Stimulated activated naive CD8-positive, alpha-beta T cell treated with anti-CD3 and anti-CD28 coated beads, Interleukin-15, Interleukin-2, amounts not matched to agents 100 U/mL and 50 U/mL, for 24 hours (primary cell): ENCODE data around the gene ERFL.

ENCODE experiments used
- ATAC-seq: fragments of 150-1000 bp; cut with Tn5 transposase; one replicate; pipeline ENCODE4 v1.10.0; 2021
- DNase-seq: peaks from one replicate; pipeline ENCODE4 v3.0.0; 2021

Gene ERFL

DNA sequence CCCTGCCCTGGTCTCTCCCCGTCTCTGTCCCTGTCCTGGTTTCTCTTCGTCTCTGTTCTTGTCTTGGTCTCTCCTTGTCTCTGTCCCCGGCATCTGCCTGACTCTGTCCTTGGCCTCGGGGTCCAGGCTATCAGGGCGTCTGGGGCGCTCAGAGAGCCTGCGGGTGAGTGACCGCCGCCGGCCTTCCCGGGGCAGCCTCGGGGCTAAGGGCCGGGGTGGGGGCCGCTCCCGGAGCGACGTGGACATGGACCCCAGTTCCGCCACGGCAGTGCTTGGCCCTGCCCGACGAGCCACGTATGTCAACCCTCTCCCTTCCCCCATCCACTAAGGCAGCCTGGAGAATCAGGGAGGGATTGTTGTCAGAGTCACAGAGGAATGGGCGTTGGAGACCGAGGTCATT lies 30.4 kb downstream of the ERFL start:
- ATAC-seq, result no peak

DNA sequence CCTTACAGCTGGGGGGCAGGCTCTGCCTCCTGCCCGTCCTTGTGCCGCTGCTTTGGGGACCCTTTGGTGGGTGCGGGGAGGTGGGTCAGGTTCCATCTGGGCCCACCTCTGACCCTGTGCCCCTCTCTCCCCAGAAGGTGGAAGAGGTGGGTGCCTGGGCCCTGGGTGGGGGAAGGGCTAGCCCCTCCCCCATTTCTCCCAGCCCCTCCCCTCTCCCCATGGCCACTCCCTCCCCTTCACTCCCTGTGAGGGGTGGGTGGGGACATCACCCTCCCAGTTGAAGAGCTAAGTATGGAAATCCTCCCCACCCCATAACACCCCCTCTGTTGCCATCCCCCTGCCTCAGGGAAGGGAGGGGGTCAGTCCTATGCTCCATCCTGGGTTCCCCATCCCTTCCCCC lies 31.1 kb downstream of the ERFL start:
- no peak for DNase-seq
- ATAC-seq, result no peak

More for the DNA sequence above, 30.4 kb downstream of the ERFL start:
- no peak for DNase-seq

DNA sequence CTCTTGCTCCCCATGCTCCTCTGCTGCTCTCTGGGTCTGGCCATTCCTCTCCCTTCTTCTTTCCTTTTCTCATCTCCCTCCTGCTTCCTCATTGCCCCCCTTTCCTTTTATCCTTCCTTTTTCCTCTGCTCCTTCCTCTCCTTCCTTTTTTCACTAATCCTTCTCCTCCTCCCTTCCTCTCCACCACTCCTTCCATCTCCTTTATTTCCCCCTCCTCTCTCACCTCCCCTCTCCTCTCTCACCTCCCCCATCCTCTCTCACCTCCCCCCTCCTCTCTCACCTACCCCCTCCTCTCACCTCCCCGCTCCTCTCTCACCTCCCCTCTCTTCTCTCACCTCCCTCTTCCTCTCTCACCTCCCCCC lies 31.7 kb downstream of the ERFL start:
- ATAC-seq, result no peak

DNA sequence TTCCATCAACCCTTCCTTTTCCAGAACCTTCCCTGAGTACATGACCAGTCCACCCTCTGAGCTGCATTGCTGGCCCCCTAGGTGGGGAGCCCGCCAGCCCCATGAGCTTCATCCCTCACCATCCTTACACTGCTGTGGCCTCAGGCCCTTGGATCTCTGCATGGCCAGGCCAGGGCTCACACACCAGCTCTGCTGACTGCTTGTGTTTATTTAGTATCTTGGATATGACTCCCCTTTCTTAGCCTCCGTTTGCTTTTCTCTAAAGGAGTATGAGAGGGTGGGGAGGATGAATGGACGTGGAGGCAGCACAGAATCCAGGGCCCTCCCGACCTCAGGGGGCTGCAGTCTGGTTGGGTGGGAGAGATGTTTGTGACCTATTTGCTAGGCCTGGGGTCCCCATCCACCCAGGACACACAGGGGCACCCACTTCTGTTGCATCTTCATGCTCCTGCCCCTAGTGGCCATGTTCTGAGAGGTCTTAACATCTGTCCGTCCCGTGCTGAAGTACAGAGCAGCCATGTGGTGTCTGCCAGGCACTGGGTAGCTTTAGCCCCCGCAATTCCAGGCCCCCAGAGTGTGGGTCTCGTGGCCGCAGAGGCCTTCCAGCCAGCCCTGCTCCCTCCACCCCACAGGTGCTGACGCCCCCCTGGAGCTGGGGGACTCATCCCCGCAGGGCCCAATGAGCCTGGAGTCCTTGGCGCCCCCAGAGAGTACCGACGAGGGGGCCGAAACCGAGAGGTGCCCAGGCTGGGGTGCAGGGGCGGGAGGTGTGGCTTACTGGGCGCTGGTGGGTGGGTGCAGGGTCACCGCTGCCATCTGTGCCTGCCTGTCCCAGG lies 32.3 kb downstream of the ERFL start:
- ATAC-seq (peak; percentile 64), DNase-seq (peak; percentile 43)

More for the DNA sequence above, 31.7 kb downstream of the ERFL start:
- DNase-seq, result no peak

DNA sequence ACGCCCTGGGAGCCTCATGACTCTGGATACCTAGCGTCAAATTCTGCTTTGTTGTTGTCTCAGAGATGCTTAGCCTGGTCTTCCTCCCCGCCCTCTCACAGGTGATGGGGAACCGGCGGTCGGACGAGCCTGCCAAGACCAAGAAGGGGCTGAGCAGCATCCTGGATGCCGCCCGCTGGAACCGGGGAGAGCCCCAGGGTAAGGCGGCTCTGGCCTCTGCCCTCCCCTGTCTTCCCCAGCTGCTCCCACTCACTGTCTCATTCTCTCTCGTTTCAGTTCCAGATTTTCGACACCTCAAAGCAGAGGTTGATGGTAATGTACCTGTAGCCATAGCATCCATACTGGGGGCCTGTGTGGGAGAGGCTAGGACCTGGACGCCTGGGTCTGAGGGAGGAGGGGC lies 33.9 kb downstream of the ERFL start:
- DNase-seq (no peak), ATAC-seq (no peak)

DNA sequence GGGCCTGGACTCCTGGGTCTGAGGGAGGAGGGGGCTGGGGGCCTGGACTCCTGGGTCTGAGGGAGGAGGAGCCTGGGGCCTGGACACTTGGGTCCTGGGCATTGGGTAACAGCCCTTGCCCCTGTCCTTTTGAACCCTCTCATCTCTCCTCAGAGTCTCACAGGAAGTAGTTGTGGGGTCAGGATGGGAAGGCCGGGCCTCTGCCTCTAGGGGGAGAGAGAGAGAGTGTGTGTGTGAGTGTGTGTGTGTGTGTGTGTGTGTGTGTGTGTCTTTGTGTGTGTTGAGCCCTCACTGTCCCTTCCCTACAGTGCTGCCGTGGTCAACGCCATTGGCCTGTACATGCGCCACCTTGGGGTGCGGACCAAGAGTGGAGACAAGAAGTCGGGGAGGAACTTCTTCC lies 34.4 kb downstream of the ERFL start:
- ATAC-seq, result peak; percentile 26
- DNase-seq, result no peak

DNA sequence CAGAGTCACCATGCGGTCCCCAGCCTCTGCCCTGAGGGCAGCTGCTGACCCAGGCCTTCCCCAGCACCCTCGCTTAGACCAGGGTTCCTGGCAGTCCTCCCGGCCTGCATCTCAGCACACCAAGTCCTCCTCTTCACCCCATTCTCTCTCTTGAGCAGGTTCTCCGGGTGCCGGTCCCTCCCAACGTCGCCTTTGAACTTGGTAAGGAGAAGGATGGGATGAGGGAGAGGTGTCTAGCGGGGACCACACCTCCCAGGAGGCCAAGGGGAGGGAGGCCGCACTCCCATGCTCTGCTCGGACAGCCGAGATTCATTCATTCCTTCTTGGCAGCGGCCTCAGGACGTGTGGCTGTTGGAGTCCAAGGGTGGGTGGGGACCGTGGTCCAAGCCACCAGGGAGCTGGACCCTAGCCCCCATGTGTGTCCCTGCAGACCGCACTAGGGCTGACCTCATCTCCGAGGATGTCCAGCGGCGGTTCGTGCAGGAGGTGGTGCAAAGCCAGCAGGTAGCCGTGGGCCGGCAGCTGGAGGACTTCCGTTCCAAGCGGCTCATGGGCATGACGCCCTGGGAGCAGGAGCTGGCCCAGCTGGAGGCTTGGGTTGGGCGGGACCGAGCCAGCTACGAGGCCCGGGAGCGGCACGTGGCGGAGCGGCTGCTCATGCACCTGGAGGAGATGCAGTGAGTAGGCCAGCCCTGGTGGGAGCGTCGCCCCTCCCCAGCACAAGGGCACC lies 35.9 kb downstream of the ERFL start:
- DNase-seq (no peak), ATAC-seq (no peak)

DNA sequence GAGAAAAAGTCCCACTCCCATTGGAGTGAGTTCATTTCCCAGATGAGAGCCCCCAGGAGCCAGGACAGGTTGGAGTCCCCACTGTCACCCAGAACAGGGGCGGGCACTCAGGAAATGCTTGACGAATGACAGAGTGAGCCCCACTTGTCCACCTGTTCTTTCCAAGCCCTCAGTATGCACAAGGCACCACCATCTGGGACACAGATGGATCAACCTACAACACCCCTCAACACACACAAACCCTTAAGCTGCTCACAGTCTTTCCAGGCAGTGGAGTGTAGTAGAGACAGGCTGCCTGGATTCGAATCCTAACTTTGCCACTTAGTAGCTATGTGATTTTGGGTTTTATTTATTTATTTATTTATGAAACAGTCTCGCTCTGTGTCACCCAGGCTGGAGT lies 37.3 kb downstream of the ERFL start:
- ATAC-seq (no peak), DNase-seq (no peak)

DNA sequence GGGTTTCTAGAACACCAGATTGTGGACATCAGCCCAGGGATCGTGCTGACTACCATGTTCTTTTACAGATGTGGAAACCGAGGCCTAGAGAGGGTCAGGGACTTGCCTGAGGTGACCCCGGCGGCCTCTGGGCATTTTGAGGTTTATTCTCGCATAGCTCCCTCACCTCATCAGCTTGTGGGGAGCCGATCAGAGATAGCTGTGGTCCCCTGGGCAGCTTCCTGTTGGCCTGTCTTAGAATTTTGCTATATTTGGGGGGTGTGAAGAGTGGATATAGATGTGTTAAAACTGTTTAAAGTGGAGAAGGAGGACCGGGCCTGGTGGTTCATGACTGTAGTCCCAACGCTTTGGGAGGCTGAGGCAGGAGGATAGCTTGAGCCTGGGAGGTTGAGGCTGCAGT lies 38.4 kb downstream of the ERFL start:
- ATAC-seq (no peak), DNase-seq (no peak)

DNA sequence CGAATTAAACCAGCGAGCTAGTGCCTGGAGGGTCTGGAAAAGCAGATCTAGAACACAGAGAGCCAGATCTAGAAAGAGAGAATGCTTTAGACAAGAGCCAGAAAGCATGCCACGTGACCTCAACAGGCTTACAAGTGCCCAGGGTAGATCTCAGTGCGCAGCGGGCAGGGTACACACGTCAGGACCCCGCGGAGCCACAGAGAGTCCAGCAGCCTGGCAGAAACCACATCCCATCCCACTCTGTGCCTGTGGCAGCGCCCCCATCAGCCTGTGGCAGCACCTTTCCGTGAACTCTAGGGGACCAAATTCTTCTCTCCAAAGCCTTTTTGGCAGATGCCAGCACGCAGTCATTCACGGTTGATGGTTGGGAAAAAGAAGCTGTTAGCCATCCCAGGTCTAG lies 39.3 kb downstream of the ERFL start:
- DNase-seq (no peak), ATAC-seq (no peak)

DNA sequence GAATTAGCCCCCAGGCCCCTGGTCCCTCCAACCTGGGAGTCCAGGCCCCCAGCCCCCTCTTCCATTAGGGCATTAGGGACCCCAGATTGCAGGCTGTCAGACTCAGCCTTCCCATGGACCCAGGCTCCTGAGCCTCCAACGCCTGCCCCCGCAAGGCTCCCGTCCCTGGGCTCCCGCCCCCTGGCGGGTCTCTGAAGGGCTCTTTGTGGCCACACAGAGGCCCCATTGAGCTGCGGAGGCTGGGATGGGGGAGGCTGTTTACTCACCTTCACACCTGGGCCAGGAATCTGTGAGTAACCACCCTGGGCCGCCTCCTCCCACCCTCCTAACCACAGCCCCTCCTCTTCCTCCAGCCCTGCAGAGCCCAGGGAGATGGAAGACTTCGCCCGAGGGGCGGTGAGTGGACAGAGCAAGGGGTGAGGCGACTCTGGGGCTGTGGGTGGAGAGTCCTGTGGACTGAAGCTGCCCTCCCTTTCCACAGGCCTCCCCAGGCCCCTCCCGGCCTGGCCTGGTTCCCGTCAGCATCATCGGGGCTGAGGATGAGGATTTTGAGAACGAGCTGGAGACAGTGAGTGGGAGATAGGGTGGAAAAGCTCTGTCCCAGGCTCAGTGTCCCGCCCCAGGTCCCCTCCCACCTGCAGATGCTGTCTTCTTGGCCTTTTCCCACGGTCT lies 40.4 kb downstream of the ERFL start:
- ATAC-seq (peak; percentile 66), DNase-seq (peak; percentile 90)

DNA sequence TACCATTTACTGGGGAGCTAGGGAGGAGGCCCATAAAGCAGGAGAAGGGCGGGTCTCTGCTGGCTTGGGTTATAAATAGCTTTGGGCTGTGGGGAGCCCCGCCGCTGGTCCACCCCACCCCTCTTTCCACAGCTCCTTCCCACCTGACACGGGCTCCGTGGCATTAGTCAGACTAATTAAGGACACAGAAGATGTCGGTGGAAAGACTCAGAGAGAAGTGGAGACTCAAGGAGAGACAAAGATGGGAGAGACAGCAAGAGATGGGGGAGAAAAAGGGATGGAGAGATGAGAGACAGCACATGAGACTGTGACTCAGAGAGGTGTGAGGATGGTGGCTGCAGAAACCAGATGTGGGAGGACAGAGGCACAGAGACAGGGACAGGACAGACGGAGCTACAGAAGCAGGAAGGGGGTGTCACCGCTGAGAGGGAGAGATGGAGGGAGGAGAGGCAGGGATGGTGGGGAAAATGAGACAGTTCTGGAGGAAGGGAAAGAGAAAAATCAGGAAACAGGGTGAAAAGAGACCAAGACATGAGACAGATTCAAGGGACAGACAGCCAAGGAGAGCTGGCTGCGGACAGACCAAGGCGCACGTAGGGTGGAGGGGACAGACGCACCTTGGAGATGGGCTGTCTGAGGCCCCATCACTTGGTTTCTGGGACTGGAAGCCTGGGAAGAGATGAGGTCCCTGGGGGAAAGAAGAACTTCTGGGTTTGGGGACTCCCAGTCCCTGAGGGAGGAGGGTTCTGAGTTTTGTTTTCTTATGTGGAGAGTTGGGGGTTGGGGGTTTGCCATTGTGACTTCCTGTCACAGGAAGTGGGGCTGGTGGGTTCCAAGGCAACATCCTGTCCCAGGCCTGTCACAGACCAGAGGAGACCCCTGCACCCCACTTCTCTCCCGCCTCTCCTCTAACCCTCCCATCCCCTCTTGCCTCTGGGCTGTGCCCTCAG lies 41.2 kb downstream of the ERFL start:
- ATAC-seq (peak; percentile 48), DNase-seq (peak; percentile 73)

DNA sequence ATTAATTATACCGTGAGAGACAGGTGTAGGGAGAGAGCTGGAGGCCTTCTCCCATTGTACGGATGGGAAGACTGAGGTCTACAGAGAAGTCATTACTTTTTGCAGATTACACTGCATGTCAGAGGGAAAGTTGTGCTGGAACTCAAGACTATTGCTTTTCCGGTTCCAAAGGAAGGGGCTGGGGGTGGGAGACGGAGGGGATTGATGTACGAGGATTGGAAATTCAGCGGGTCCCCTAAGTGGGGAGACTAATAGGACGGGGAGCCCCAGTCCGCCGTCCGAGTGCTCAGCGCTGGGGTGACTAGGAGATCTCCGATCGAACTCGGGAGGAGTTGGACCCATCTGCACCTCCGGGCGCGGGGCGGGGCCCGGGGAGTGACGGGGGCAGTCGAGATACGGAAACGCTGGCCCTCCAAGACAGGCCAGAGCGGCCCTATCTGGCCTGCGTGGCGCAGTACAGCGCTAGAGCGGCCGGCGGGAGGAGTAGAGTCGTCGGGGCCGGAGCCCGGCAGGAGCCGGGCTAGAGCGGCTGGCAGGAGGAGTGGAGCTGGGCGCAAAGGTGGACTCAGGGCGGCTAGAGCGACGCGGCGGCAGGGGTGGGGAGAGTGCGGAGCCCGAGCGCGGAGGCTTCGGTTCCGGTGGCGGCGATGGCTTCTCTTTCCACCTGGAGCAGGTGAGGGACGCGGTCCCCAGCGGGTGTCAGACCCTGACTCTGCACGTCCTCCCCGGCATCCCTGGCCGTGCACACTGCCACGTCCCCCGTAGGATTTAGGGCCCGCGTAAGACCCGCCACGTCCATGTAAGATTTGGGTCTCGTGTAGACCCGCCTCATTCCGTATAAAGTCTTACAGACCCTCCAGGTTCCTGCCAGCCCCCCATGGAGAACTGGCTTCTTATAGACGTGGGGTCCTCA lies 44.2 kb downstream of the ERFL start:
- ATAC-seq, result peak; percentile 81

DNA sequence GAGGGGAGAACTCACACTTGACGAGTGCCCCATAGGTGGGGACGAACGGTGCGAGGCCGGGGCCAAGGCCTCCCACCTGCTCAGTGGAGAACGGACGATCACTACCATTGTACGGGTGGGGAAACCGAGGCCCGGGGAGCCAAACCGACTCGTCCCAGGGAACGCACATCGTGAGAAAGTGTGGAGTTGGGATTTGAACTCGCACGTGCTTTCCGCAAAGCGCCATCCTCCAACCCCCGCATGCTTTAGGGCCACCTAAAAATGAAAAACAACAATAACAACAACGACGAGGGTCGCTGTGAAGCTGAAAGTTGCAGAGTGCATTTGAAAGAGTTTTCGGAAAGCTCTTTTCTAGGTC lies 44.8 kb downstream of the ERFL start:
- ATAC-seq (no peak), DNase-seq (no peak)

More for the DNA sequence above, 44.2 kb downstream of the ERFL start:
- peak; percentile 92 for DNase-seq

DNA sequence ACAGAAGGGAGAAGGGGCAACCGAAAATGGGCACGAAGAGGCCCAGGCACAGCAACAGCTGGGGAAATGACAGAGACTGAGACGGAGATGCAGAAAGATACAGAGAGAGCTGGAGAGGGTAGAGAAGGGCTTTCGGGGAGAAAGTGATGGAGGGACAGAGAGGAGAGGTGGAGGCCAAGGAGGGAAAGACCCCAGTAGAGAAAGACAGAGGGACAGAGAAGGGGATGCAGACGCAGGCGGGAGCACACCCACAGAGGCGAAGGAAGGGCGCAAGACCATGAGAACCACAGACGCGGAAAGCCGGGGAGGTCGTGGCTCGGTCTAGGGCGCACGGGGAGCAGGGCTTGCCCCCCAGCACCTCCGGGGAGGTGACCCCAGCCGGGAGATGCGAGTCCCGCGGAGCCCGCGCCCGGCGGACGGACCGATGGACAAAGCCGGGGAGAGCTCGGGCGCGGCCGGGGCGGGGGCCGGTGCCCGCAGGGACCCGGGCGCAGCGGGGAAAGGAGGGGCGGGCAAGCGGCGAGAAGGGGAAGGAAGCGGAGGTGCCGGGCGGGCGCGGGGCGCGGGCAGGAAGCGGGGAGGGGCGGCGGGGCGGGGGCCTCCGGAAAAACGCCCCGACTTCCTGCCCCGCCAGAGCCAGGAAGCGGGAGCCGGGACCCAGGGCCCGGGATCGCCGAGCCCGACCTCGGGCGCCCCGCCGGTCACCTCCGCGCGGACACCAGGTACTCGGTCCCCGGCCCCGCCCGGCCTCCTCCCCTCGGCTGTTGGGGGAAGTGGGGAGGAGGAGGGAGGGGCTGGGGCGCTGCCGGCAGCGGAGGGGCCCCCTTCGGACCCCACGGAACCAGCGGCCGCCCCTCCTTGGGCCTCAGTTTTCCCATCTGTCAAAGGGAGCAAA lies 45.4 kb downstream of the ERFL start, which contains the start of gene ARHGEF1:
Gene ARHGEF1, plus strand, starts transcription at position 617 of the 895 bp plus-strand sequence. CDS start 4,899 bp downstream, outside the sequence.
- no peak for ATAC-seq
- peak; percentile 74 for DNase-seq

DNA sequence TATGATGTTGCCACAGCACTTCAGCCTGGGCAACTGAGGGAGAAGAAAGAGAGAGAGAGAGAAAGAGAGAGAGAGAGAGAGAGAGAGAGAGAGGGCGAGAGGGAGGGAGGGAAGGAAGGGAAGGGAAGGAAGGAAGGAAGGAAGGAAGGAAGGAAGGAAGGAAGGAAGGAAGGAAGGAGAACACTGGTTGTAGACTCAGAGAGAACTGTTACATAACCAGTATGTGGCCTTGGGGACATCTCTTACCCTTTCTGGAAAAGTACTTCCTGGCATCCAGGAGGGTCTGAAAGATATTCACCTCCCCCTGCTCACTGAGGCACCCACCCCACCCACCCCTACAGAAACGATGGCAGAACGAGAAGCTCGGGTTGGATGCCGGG lies 47.9 kb downstream of the ERFL start:
- ATAC-seq, result no peak
- no peak for DNase-seq

DNA sequence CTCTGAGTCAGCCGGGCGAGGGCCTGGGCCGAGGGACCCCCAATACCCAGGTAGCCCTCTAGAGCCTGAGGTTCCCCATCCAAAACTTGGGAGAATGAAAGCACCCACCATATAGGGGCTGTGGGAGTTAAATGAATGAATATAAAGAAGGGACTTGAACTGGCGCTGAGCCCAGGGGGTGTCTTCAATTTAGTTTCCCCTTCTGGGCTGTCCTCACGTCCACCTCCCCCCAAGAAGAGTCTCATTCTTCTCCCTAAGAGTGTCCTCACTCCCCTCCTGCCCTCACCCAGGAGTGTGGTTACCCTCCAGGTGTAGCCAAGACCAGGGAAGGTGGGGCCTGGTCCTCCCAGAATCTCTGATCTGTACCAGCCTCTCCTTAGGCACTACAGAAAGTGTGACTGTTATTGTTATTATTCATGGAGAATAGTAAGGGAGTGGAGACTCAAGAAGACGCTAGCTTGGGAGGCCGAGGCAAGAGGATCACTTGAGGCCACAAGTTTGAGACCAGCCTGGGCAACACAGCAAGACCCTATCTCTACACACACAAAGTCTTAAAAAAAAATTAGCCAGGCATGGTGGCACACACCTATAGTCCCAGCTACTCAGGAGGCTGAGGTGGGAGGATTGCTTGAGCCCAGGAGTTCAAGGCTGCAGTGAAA lies 48.5 kb downstream of the ERFL start:
- DNase-seq (no peak), ATAC-seq (no peak)

DNA sequence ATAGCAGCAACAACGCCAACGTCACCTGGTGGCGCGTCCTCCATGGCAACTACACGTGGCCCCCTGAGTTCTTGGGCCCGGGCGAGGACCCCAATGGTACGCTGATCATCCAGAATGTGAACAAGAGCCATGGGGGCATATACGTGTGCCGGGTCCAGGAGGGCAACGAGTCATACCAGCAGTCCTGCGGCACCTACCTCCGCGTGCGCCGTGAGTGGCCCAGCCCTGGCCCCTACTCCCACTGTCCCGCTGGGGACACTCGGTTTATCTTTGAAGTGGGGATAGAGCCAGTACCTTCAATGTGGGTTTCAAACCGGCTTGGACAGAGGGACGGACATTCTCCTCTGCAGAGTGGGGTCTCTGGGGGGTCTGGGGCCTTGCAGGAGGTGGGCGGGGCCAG lies 49.2 kb downstream of the ERFL start:
- no peak for DNase-seq

More for the DNA sequence above, 49.2 kb downstream of the ERFL start:
- ATAC-seq, result no peak
